ENCODE results near the gene TTLL7. TPM values are rescaled to one million over a fixed set of nuclear protein-coding genes. Genes with fewer than 3 reads are reported as not detected.

The TTLL7 gene
- total RNA-seq, 2 donors from 2014 or later, result 25.7 to 29.0 TPM

- no peak overlapping the region for H3K4me3 ChIP-seq
- no peaks in the 10 kb centered on the region for H3K9me3 ChIP-seq
- no peaks in the 10 kb centered on the region for H3K4me1 ChIP-seq
- 75 to 96% methylated on average over 3 of the region's 3 CpGs for WGBS, 2 donors
- intact Hi-C loops (cut with DNase I), result no loop called here
- no peak for DNase-seq
- ATAC-seq, result peak; percentile 40
- H3K27ac ChIP-seq, result no peak overlapping the region
- no peak for TF ChIP-seq CTCF (IDR thresholded peaks at IDR 0.05)
- no peak for TF ChIP-seq POLR2A (IDR thresholded peaks at IDR 0.05)
- no peaks in the 10 kb centered on the region for H3K36me3 ChIP-seq (replicated peaks in 1 of 2; ENCODE audit: insufficient read depth in 1 of 2, low read depth in 2 of 2)
- no peaks in the 10 kb centered on the region for H3K27me3 ChIP-seq
Observed at GRCh38 chr1:83942914-83943313, 56.0 kb downstream of the TTLL7 start.

- ATAC-seq (no peak), DNase-seq (no peak)
- H3K4me3 ChIP-seq, result no peak overlapping the region
- intact Hi-C loops (cut with DNase I), result loop anchor here (10.0 kb wide), 1 partner anchor 190 kb away; no protein-coding TSS in a partner anchor
- H3K36me3 ChIP-seq (replicated peaks in 1 of 2; ENCODE audit: insufficient read depth in 1 of 2, low read depth in 2 of 2), result peaks cover 0 to 5% of the 10 kb centered on the region in 2 donors
- no peaks in the 10 kb centered on the region for H3K4me1 ChIP-seq
- H3K9me3 ChIP-seq, result no peaks in the 10 kb centered on the region
- H3K27ac ChIP-seq, result no peak overlapping the region
- no peak for TF ChIP-seq POLR2A (IDR thresholded peaks at IDR 0.05)
- no peak for TF ChIP-seq CTCF (IDR thresholded peaks at IDR 0.05)
- H3K27me3 ChIP-seq, result no peaks in the 10 kb centered on the region
Observed at GRCh38 chr1:83934550-83934949, 64.4 kb downstream of the TTLL7 start.

GRCh38 chr1:83932693-83933092 lies 66.2 kb downstream of the TTLL7 start:
- no peak overlapping the region for H3K4me3 ChIP-seq
- intact Hi-C loops (cut with DNase I), result loop anchor here (10.0 kb wide), 1 partner anchor 192 kb away; no protein-coding TSS in a partner anchor
- no peaks in the 10 kb centered on the region for H3K9me3 ChIP-seq
- ATAC-seq (no peak), DNase-seq (no peak)
- peaks cover 0 to 4% of the 10 kb centered on the region in 2 donors for H3K36me3 ChIP-seq (replicated peaks in 1 of 2; ENCODE audit: insufficient read depth in 1 of 2, low read depth in 2 of 2)
- H3K27me3 ChIP-seq, result no peaks in the 10 kb centered on the region
- H3K27ac ChIP-seq, result no peak overlapping the region
- 86 to 89% methylated on average over 4 of the region's 4 CpGs for WGBS, 2 donors
- TF ChIP-seq POLR2A (IDR thresholded peaks at IDR 0.05) (no peak), CTCF (IDR thresholded peaks at IDR 0.05) (no peak)
- H3K4me1 ChIP-seq, result no peaks in the 10 kb centered on the region

- H3K27me3 ChIP-seq, result no peaks in the 10 kb centered on the region
- DNase-seq, result no peak
- H3K4me3 ChIP-seq, result no peak overlapping the region
- ATAC-seq, result no peak
- H3K27ac ChIP-seq, result no peak overlapping the region
- TF ChIP-seq POLR2A (IDR thresholded peaks at IDR 0.05) (no peak), CTCF (IDR thresholded peaks at IDR 0.05) (no peak)
- intact Hi-C loops (cut with DNase I), result loop anchor here (10.0 kb wide), 1 partner anchor 193 kb away; no protein-coding TSS in a partner anchor
- no peaks in the 10 kb centered on the region for H3K9me3 ChIP-seq
- WGBS, 2 donors, result 72 to 90% methylated on average over 4 of the region's 4 CpGs
- peaks cover 0 to under 1% of the 10 kb centered on the region in 2 donors for H3K36me3 ChIP-seq (replicated peaks in 1 of 2; ENCODE audit: insufficient read depth in 1 of 2, low read depth in 2 of 2)
- H3K4me1 ChIP-seq, result peaks cover 2% of the 10 kb centered on the region
Observed at GRCh38 chr1:83932281-83932680, 66.7 kb downstream of the TTLL7 start.

- DNase-seq, result peak; percentile 14 to 51 (median 28)
- H3K36me3 ChIP-seq (replicated peaks in 1 of 2; ENCODE audit: insufficient read depth in 1 of 2, low read depth in 2 of 2), result no peaks in the 10 kb centered on the region
- H3K27me3 ChIP-seq, result no peaks in the 10 kb centered on the region
- H3K4me1 ChIP-seq, result peaks cover 5% of the 10 kb centered on the region
- TF ChIP-seq POLR2A (IDR thresholded peaks at IDR 0.05), result no peak
- peak; percentile 51 to 81 (median 77) for TF ChIP-seq CTCF (IDR thresholded peaks at IDR 0.05)
- H3K9me3 ChIP-seq, result no peaks in the 10 kb centered on the region
- WGBS, 2 donors, result 3 to 6% methylated on average over 2 of the region's 2 CpGs
- no peak overlapping the region for H3K27ac ChIP-seq
- intact Hi-C loops (cut with DNase I), result loop anchor here (10.0 kb wide), 1 partner anchor 193 kb away; no protein-coding TSS in a partner anchor
- ATAC-seq, result peak; percentile 67
- H3K4me3 ChIP-seq, result no peak overlapping the region
Observed at GRCh38 chr1:83931658-83932253, 67.2 kb downstream of the TTLL7 start.
